SU-DHL-6 (cell line): Measurements from ENCODE around the gene AVPR2.

Source experiments
- H2AFZ ChIP-seq: fragments of 200-600 bp; sonication (generic); 2 replicates; pipeline ENCODE4 v1.6.1; 2014; ENCODE audit warnings: low read depth, mild to moderate bottlenecking, moderate library complexity, mixed read lengths, antibody characterized with exemption, low read length; ENCODE audit not compliant: severe bottlenecking
- H3F3A ChIP-seq: fragments of 200-600 bp; shearing (Covaris generic); 2 replicates; pipeline ENCODE4 v1.6.0; 2016; ENCODE audit warnings: antibody characterized with exemption, mild to moderate bottlenecking; ENCODE audit not compliant: insufficient read depth
- H3K27ac ChIP-seq: fragments of 200-600 bp; sonication (generic); 2 replicates; pipeline ENCODE4 v1.5.1; 2016; ENCODE audit warnings: low read depth, mild to moderate bottlenecking, low read length, moderate library complexity, mixed read lengths
- H3K27me3 ChIP-seq: fragments of 200-600 bp; sonication (generic), shearing (Covaris generic); 2 replicates; pipeline ENCODE4 v1.6.0; 2014; ENCODE audit warnings: mild to moderate bottlenecking, low read length
- H3K36me3 ChIP-seq: fragments of 200-600 bp; sonication (generic); 2 replicates; pipeline ENCODE4 v1.6.1; 2014; ENCODE audit warnings: mild to moderate bottlenecking, low read length, mixed read lengths
- H3K4me2 ChIP-seq: fragments of 300-600, 200-600 bp; shearing (Covaris generic), sonication (generic); 2 replicates; pipeline ENCODE4 v1.6.0; 2014; ENCODE audit warnings: low read length, low read depth, mild to moderate bottlenecking; ENCODE audit not compliant: poor library complexity, severe bottlenecking
- H3K4me3 ChIP-seq: fragments of 200-600 bp; sonication (generic); 2 replicates; pipeline ENCODE4 v1.5.1; 2014; ENCODE audit warnings: antibody characterized with exemption, low read length, mild to moderate bottlenecking, mixed read lengths; ENCODE audit not compliant: insufficient read depth, poor library complexity, severe bottlenecking
- H3K79me2 ChIP-seq: fragments of 200-600 bp; sonication (generic); 2 replicates; pipeline ENCODE4 v1.6.1; 2014; ENCODE audit warnings: mild to moderate bottlenecking, low read length, moderate library complexity; ENCODE audit not compliant: insufficient read depth
- H3K9ac ChIP-seq: fragments of 200-600 bp; sonication (generic); 2 replicates; pipeline ENCODE4 v1.7.0; 2014; ENCODE audit warnings: mild to moderate bottlenecking, low read length
- H3K9me2 ChIP-seq: fragments of 200-600 bp; sonication (generic); replicated peaks from 2 replicates; pipeline ENCODE4 v1.6.1; 2014; ENCODE audit warnings: low read length; ENCODE audit not compliant: insufficient read depth
- H3K9me3 ChIP-seq: fragments of 200-600 bp; sonication (generic); 2 replicates; pipeline ENCODE4 v1.6.1; 2014; ENCODE audit warnings: low read length, mixed read lengths; ENCODE audit not compliant: insufficient read depth
- H4K20me1 ChIP-seq: fragments of 200-600 bp; sonication (generic); 2 replicates; pipeline ENCODE4 v1.6.1; 2014; ENCODE audit warnings: low read depth, mild to moderate bottlenecking, antibody characterized with exemption, low read length, moderate library complexity, mixed read lengths
- EZH2phosphoT487 ChIP-seq: fragments of 200-600 bp; sonication (generic), shearing (Covaris generic); conservative IDR thresholded peaks from 2 replicates; pipeline ENCODE4 v1.6.1; 2018; ENCODE audit warnings: mild to moderate bottlenecking, antibody characterized with exemption, low read length, moderate library complexity, mixed read lengths
- TF ChIP-seq, protein P1 (sequence below): fragments of 200-600 bp; sonication (generic); IDR thresholded peaks from one replicate; pipeline ENCODE4 v1.5.1; 2017; ENCODE audit warnings: antibody characterized with exemption, mild to moderate bottlenecking, low read length, moderate library complexity; ENCODE audit not compliant: insufficient read depth, poor library complexity, severe bottlenecking

The AVPR2 gene

DNA sequence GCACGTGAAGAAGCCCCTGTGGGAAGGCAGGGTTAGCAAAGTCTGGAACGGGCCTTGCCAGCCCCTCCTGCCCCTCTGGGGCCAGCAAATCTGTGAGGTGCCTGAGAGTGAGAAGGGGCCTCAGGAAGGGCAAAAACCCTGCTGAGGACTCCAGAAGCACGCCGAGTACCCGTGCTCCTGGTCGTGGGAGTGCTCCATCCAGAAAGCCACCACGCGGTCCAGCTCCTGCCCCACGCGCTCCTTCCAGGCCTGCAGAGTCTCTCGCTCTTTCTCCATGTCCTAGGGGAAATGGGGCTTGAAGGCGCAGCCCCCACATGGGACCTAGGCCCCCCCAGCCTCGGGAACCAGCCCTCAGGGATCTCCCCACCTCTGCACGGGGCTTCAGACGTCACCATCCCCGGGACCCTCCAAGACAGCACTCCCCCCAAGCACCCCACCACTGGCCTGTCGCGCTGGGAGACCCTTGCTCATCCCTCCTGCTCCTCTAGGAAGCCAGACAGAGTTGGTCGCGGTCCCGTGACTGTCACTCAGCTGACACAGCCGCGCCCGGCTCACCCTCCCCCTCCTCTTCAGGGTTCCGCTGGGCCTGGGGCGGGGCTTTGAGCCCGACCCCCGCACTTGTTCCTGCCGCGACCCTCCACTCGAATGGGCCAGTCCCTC is 39.8 kb downstream of the AVPR2 start, which contains the start of gene RENBP:
TSS of gene RENBP (minus strand) at position 504 of the 660 bp plus-strand sequence. CDS start at position 471, 33 bp downstream.
- TF ChIP-seq EZH2phosphoT487, result no peak
- TF ChIP-seq, protein P1, sequence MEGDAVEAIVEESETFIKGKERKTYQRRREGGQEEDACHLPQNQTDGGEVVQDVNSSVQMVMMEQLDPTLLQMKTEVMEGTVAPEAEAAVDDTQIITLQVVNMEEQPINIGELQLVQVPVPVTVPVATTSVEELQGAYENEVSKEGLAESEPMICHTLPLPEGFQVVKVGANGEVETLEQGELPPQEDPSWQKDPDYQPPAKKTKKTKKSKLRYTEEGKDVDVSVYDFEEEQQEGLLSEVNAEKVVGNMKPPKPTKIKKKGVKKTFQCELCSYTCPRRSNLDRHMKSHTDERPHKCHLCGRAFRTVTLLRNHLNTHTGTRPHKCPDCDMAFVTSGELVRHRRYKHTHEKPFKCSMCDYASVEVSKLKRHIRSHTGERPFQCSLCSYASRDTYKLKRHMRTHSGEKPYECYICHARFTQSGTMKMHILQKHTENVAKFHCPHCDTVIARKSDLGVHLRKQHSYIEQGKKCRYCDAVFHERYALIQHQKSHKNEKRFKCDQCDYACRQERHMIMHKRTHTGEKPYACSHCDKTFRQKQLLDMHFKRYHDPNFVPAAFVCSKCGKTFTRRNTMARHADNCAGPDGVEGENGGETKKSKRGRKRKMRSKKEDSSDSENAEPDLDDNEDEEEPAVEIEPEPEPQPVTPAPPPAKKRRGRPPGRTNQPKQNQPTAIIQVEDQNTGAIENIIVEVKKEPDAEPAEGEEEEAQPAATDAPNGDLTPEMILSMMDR, result no peak
- H3K4me2 ChIP-seq, result no peak within 1 kb of the TSS
- H3K27me3 ChIP-seq, result no peaks in the 10 kb centered on the region
- H3K9me2 ChIP-seq, result no peaks in the 10 kb centered on the region
- peaks cover 8% of the 10 kb centered on the region for H3F3A ChIP-seq
- H2AFZ ChIP-seq, result no peak within 1 kb of the TSS
- no peaks in the 10 kb centered on the region for H3K9me3 ChIP-seq
- H3K79me2 ChIP-seq, result no peaks in the 10 kb centered on the region
- no peak within 1 kb of the TSS for H3K27ac ChIP-seq
- no peaks in the 10 kb centered on the region for H4K20me1 ChIP-seq
- no peak within 1 kb of the TSS for H3K4me3 ChIP-seq
- H3K36me3 ChIP-seq, result no peaks in the 10 kb centered on the region
- no peak within 1 kb of the TSS for H3K9ac ChIP-seq

- H3K9me2 ChIP-seq, result no peaks in the 10 kb centered on the region
- no peak overlapping the region for H3K4me2 ChIP-seq
- H2AFZ ChIP-seq, result no peak overlapping the region
- H3K79me2 ChIP-seq, result no peaks in the 10 kb centered on the region
- H3K36me3 ChIP-seq, result no peaks in the 10 kb centered on the region
- H3K9ac ChIP-seq, result no peak overlapping the region
- TF ChIP-seq, protein P1, result no peak
- no peak for TF ChIP-seq EZH2phosphoT487
- peaks cover 8% of the 10 kb centered on the region for H3F3A ChIP-seq
- no peak overlapping the region for H3K4me3 ChIP-seq
- H4K20me1 ChIP-seq, result no peaks in the 10 kb centered on the region
- no peak overlapping the region for H3K27ac ChIP-seq
- no peaks in the 10 kb centered on the region for H3K9me3 ChIP-seq
- H3K27me3 ChIP-seq, result no peaks in the 10 kb centered on the region
Measured at GRCh38 chrX:153944800-153945150, 40.3 kb downstream of the AVPR2 start.

- H3K36me3 ChIP-seq, result no peaks in the 10 kb centered on the region
- no peak overlapping the region for H2AFZ ChIP-seq
- no peak overlapping the region for H3K9ac ChIP-seq
- no peaks in the 10 kb centered on the region for H3K27me3 ChIP-seq
- H3K4me2 ChIP-seq, result no peak overlapping the region
- no peaks in the 10 kb centered on the region for H4K20me1 ChIP-seq
- no peak overlapping the region for H3K4me3 ChIP-seq
- H3K9me3 ChIP-seq, result no peaks in the 10 kb centered on the region
- no peaks in the 10 kb centered on the region for H3K9me2 ChIP-seq
- no peaks in the 10 kb centered on the region for H3K79me2 ChIP-seq
- TF ChIP-seq, protein P1, result no peak
- TF ChIP-seq EZH2phosphoT487, result no peak
- H3K27ac ChIP-seq, result no peak overlapping the region
- H3F3A ChIP-seq, result peaks cover 8% of the 10 kb centered on the region
Measured at GRCh38 chrX:153945956-153946943, 41.8 kb downstream of the AVPR2 start.
